IPS DF 4.7 (cell line): ENCODE data around the gene PHOX2B.
"Not testable (repeated sequence)": the region's sequence is repeated elsewhere in the genome, so short reads cannot be mapped to it uniquely, and the experiment has no call there.

Experiments
- DNase-seq: peaks from one replicate; pipeline ENCODE4 v3.0.0-alpha.2; 2013; ENCODE audit warnings: low spot score; ENCODE audit errors: extremely low read depth

The PHOX2B gene

GRCh38 chr4:41712425-41712824, 36.1 kb downstream of the PHOX2B start:
- no peak for DNase-seq

DNA sequence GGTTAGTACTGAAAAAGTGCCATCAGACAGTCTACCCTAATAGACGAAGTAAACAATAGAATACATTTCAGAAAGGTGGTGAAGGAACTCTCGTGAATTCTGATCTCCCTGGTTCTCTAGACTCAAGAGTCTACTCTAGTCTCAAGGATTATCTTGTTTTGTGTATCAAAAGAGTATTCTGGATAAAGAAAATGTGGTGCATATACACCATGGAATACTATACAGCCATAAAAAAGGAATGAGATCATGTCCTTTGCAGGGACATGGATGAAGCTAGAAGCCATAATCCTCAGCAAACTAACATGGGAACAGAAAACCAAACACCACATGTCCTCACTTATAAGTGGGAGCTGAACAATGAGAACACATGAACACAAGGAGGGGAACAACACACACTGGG, 36.9 kb downstream of the PHOX2B start:
- DNase-seq, result not testable (repeated sequence)

- no peak for DNase-seq
Observed at GRCh38 chr4:41709844-41710481, 38.6 kb downstream of the PHOX2B start.

- DNase-seq, result no peak
Observed at GRCh38 chr4:41703785-41704184, 44.7 kb downstream of the PHOX2B start.

GRCh38 chr4:41702770-41703169, 45.8 kb downstream of the PHOX2B start:
- no peak for DNase-seq

DNA sequence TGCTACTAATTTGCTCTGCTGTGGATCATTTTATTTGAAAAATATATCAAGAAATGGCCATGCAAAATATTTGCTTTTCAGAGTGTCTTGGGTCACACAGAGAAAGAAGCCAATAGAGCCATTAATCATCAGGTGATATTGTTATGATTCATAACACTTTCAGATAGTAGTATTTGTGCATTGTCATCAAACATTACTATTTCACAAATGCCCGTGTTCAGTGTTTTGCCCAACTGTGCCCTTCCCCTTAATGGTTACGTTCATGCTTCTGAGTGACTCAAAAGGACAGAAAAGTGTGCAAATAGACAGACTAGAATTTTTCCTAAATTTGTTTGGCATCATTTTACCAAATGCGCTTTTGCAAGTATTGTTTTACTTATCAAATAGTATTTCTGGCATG, 46.5 kb downstream of the PHOX2B start:
- DNase-seq, result no peak

DNA sequence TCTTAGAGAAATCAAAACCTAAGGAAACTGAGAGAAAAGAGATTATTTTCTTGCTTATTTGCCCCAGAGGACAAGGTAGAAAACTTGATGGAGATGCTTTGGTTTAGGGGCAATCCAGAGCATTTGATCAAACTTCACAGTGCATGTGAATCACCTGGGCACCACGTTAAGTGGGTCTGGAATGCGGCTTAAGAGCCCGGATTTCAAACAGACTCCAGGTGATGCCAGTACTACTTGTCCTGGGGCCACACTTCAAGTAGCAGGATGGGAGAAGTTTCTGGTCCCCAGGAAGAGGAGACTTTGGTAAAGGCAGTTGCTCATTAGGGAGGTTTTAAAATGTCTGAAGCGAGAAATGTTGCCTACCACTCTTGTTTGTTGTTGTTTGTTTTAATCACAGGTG, 51.8 kb downstream of the PHOX2B start:
- no peak for DNase-seq

- DNase-seq, result no peak
Observed at GRCh38 chr4:41696131-41696530, 52.4 kb downstream of the PHOX2B start.
